MCF 10A (cell line): Measurements from ENCODE around the gene DHTKD1. TPM values are rescaled to one million over a fixed set of nuclear protein-coding genes. Genes with fewer than 3 reads are reported as not detected.

Experiments used
- BruUV-seq: library from RNA; stranded (reverse); fragments of 400-500 nt; replicated peaks from 2 replicates; lab custom pipeline; 2021; lab: Mats Ljungman, UMichigan
- CTCF ChIA-PET: fragments of 300-600 bp; sonication (Branson Sonifier 250); formaldehyde crosslinking; extraction: SDS; loops from one replicate; lab custom pipeline; 2021; ENCODE audit warnings: antibody characterized with exemption, inconsistent platforms; lab: Yijun Ruan, JAX
- POLR2A ChIA-PET: fragments of 300-600, 350-650 bp; sonication (Branson Sonifier 250); formaldehyde crosslinking; extraction: SDS; loops from one replicate; lab custom pipeline; 2020; ENCODE audit warnings: antibody characterized with exemption, inconsistent platforms; lab: Yijun Ruan, JAX
- DNase-seq: peaks from one replicate; pipeline ENCODE4 v3.0.0-alpha.2; 2018; ENCODE audit not compliant: unreplicated experiment
- H3K27ac Mint-ChIP-seq: one replicate; pipeline ENCODE4 v1.8.0; 2022; ENCODE audit warnings: mild to moderate bottlenecking, low read depth, mixed read lengths; ENCODE audit not compliant: unreplicated experiment
- H3K27me3 Mint-ChIP-seq: one replicate; pipeline ENCODE4 v1.8.0; 2022; ENCODE audit warnings: mixed read lengths; ENCODE audit not compliant: insufficient read depth, unreplicated experiment
- H3K36me3 Mint-ChIP-seq: one replicate; pipeline ENCODE4 v1.8.0; 2022; ENCODE audit warnings: mild to moderate bottlenecking, moderate library complexity, mixed read lengths; ENCODE audit not compliant: insufficient read depth, unreplicated experiment
- H3K4me1 Mint-ChIP-seq: one replicate; pipeline ENCODE4 v1.8.0; 2022; ENCODE audit warnings: mixed read lengths; ENCODE audit not compliant: insufficient read depth, unreplicated experiment
- H3K4me3 Mint-ChIP-seq: one replicate; pipeline ENCODE4 v1.8.0; 2022; ENCODE audit warnings: mild to moderate bottlenecking, moderate library complexity, mixed read lengths; ENCODE audit not compliant: unreplicated experiment
- H3K9me3 Mint-ChIP-seq: one replicate; pipeline ENCODE4 v1.8.0; 2022; ENCODE audit warnings: mixed read lengths; ENCODE audit not compliant: unreplicated experiment
- intact Hi-C: fragments of 100-400 bp; cut with micrococcal nuclease; formaldehyde crosslinking; loops from 2 replicates; pipeline ENCODE4 v1.14.1; 2022
- total RNA-seq: library from RNA; stranded (reverse); gene quantifications from 2 replicates; pipeline ENCODE4 v1.2.3, GENCODE V29; 2022
- TF ChIP-seq, protein P1 (sequence below): fragments of 200-600 bp; IDR thresholded peaks from one replicate; pipeline ENCODE4 v1.8.0; 2022; ENCODE audit warnings: antibody characterized with exemption, mild to moderate bottlenecking; ENCODE audit not compliant: unreplicated experiment

Gene DHTKD1
- total RNA-seq, 1 experiment from 2014 or later = 17.3 TPM

DNA sequence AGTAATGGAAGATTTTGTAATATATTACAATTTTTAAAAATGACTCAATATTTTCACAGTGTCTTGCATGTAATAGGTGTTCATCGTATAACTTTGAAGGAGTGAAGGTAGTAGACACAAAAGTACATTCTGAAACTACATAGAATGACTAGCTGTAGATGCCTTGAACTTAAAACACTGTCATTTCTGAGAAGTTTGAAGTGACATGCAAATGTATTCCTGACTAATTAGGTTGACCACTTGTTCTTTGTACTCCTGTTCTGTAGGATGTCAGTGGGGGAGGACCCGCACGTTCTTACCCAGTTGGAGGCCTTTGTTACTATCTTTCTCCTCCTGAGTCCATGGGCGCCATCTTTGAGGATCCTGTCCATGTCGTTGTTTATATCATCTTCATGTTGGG is 91.9 kb downstream of the DHTKD1 start:
- intact Hi-C loops = no loop called here
- TF ChIP-seq, protein P1, sequence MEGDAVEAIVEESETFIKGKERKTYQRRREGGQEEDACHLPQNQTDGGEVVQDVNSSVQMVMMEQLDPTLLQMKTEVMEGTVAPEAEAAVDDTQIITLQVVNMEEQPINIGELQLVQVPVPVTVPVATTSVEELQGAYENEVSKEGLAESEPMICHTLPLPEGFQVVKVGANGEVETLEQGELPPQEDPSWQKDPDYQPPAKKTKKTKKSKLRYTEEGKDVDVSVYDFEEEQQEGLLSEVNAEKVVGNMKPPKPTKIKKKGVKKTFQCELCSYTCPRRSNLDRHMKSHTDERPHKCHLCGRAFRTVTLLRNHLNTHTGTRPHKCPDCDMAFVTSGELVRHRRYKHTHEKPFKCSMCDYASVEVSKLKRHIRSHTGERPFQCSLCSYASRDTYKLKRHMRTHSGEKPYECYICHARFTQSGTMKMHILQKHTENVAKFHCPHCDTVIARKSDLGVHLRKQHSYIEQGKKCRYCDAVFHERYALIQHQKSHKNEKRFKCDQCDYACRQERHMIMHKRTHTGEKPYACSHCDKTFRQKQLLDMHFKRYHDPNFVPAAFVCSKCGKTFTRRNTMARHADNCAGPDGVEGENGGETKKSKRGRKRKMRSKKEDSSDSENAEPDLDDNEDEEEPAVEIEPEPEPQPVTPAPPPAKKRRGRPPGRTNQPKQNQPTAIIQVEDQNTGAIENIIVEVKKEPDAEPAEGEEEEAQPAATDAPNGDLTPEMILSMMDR = no peak
- no TSS peak for BruUV-seq
- DNase-seq = no peak
- Mint-ChIP-seq H3K27ac (no peak overlapping the region), H3K4me3 (no peak overlapping the region), H3K9me3 (no peaks in the 10 kb centered on the region), H3K36me3 (peaks cover 71% of the 10 kb centered on the region), H3K27me3 (no peaks in the 10 kb centered on the region), H3K4me1 (no peaks in the 10 kb centered on the region)
- ChIA-PET CTCF (no interaction called here), POLR2A (no interaction called here)

DNA sequence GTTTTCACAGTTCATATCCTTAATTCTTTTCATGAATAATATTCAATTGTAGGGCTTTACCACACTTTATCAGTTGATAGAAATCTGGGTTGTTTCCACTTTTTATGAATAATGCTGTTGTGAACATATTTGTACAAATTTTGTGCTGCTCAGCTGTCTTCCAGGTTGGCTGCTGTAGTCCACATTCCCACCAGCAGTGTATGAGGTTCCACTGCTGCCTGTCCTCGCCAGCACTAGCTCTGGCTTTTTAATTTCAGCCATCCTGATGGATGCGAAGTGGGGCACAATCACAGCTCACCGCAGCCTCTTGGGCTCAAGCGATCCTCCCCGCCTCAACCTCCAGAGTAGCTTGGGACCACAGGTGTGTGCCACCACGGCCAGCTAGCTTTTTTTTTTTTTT is 94.2 kb downstream of the DHTKD1 start:
- no peak overlapping the region for H3K4me3 Mint-ChIP-seq
- no peaks in the 10 kb centered on the region for H3K4me1 Mint-ChIP-seq
- H3K27ac Mint-ChIP-seq = no peak overlapping the region
- intact Hi-C loops = no loop called here
- TF ChIP-seq, protein P1 = no peak
- H3K9me3 Mint-ChIP-seq = no peaks in the 10 kb centered on the region
- BruUV-seq = no TSS peak
- no peak for DNase-seq
- peaks cover 68% of the 10 kb centered on the region for H3K36me3 Mint-ChIP-seq
- no peaks in the 10 kb centered on the region for H3K27me3 Mint-ChIP-seq
- POLR2A ChIA-PET = interaction anchor here (0.7 to 1.3 kb wide), 2 partner anchors 10 to 35 kb away, joined by 4 to 5 read pairs; no protein-coding TSS in a partner anchor
- CTCF ChIA-PET = interaction anchor here (0.7 kb wide), 1 partner anchor 556 kb away, joined by 4 read pairs; no protein-coding TSS in a partner anchor

DNA sequence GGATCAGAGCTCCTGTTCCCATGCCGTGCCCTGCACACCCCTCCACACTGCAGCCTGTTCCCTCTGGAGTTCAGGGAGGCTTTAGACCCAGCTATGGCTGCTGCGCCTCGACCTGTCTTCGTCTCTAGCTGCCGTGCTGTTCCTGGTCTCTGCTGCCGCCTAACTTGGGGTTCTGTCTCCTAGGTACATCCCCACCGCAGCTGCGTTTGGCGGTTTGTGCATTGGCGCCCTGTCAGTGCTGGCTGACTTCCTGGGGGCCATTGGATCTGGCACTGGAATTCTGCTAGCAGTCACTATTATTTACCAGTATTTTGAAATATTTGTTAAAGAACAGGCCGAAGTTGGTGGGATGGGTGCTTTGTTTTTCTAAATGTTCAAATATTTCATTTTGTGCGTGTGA is 95.3 kb downstream of the DHTKD1 start:
- TF ChIP-seq, protein P1 = no peak

DNA sequence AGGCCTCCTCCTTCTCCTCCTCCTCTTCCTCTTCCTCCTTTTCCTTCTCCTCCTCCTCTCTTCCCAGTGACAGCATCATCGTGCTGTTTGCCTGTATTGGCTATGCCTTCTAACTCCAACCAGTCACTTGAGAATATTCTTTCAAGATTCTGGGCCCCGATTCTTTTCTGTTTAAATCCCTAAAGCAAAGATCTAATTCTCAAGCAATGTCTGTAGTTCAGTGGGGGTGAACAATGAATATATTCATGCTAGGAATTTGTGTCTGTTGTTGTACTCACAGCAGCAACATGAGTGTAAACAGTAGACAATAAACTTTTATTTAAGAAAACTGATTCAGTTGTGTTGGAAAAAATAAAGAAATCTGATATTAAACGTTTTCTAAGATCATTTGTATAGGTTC is 96.3 kb downstream of the DHTKD1 start:
- H3K36me3 Mint-ChIP-seq = peaks cover 66% of the 10 kb centered on the region
- no peak overlapping the region for H3K27ac Mint-ChIP-seq
- ChIA-PET CTCF (interaction anchor here (0.6 kb wide), 1 partner anchor 195 kb away, joined by 3 read pairs; no protein-coding TSS in a partner anchor), POLR2A (no interaction called here)
- DNase-seq = no peak
- no peak overlapping the region for H3K4me3 Mint-ChIP-seq
- no peaks in the 10 kb centered on the region for H3K9me3 Mint-ChIP-seq
- H3K4me1 Mint-ChIP-seq = no peaks in the 10 kb centered on the region
- intact Hi-C loops = no loop called here
- no peaks in the 10 kb centered on the region for H3K27me3 Mint-ChIP-seq
- TF ChIP-seq, protein P1 = no peak
- BruUV-seq = no TSS peak

More for the DNA sequence above, 95.3 kb downstream of the DHTKD1 start:
- H3K27me3 Mint-ChIP-seq = no peaks in the 10 kb centered on the region
- H3K4me1 Mint-ChIP-seq = no peaks in the 10 kb centered on the region
- no peak overlapping the region for H3K27ac Mint-ChIP-seq
- H3K9me3 Mint-ChIP-seq = no peaks in the 10 kb centered on the region
- peaks cover 61% of the 10 kb centered on the region for H3K36me3 Mint-ChIP-seq
- ChIA-PET POLR2A (interaction anchor here (0.7 kb wide), 1 partner anchor 134 kb away, joined by 3 read pairs; no protein-coding TSS in a partner anchor), CTCF (interaction anchor here (0.6 to 0.7 kb wide), 2 partner anchors 32 to 81 kb away, joined by 3 to 4 read pairs; no protein-coding TSS in a partner anchor)
- H3K4me3 Mint-ChIP-seq = no peak overlapping the region
- BruUV-seq = no TSS peak
- intact Hi-C loops = no loop called here
- DNase-seq = no peak
